Stimulated activated CD8-positive, alpha-beta memory T cell treated with anti-CD3 and anti-CD28 coated beads, Interleukin-4, amount 100 ng/mL, for 24 hours (primary cell): ENCODE data around the gene NIPAL4.

Experiments
- DNase-seq: peaks from one replicate; pipeline ENCODE4 v3.0.0-alpha.2; 2020; ENCODE audit warnings: low read depth

NIPAL4 gene

DNA sequence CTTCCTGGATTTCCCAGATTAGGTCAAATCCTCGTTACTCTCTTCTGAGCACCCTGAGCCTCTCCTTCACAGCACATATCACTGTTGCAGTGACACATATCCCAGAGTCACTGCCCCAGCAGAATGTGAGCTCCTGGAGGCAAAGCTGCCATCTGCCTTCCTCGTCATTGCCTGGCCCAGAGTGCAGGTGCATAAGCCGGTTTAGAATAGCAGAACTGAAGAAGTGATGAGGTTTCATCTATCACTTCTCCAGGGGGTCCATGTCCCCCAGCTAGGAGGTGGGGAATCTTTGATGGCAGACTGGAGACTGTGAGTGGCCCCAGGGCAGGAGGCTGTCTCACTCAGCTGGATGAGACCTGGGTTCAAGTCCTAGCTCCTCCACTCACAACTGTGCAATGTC lies 25.8 kb downstream of the NIPAL4 start:
- DNase-seq: no peak

DNA sequence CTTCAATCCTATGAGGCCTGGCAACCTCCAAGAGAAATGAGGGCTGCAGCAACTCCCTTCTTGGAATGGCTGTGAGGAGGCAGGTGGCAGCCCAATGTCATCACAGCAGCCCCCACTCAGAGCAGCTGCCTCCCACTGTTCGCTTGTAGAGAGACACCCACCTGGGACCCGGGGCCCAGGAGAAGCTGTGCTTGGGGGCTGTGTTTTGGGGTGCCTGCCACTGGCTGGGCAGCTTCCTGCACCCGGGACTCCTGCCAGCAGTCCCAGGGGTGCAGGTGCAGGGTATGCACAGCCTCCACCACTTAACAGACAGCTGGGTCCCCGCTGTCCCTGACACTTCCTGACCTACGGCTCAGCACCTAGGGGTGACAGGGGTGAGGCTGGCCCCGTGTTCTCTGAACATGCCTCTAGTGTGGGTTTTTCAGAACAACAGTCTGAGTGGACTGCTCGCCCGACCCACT lies 26.2 kb downstream of the NIPAL4 start:
- no peak for DNase-seq

DNA sequence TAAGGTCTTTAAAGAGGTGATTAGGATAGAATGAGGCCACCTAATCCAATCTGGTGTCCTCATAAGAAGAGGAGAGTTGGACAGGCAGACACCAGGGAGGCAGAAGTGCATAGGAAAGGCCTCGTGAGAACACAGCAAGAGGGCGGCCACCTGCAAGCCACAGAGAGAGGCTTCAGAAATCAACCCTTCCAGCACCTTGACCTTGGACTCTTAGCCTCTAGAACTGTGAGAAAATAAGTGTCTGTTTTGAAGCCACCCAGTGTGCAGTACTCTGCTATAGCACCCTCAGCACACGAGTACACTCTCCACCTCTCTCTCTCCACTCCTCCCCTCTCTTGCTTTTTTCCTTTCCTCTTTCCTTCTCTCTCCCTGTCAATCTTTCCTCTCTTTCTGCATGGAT lies 26.8 kb downstream of the NIPAL4 start:
- DNase-seq: no peak

DNA sequence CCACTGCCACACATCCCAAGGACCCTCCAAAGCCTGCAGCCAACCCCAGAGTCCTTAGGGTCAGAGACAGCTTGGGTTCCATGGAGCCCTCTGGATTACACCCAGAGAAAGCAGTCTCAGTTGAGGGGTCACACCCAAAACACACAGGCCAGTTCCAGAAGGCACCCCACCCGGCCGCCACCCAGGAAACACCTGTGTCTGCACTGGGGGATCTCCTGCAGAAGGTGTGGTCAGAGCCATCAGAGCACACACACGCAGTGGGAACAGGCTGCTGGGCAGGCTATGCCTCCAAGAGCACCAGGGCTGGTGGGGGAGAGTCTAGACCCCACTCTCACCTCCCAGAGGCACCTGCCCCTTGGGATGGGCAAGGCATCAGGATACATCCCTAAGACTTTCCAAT lies 27.3 kb downstream of the NIPAL4 start:
- DNase-seq: no peak

DNA sequence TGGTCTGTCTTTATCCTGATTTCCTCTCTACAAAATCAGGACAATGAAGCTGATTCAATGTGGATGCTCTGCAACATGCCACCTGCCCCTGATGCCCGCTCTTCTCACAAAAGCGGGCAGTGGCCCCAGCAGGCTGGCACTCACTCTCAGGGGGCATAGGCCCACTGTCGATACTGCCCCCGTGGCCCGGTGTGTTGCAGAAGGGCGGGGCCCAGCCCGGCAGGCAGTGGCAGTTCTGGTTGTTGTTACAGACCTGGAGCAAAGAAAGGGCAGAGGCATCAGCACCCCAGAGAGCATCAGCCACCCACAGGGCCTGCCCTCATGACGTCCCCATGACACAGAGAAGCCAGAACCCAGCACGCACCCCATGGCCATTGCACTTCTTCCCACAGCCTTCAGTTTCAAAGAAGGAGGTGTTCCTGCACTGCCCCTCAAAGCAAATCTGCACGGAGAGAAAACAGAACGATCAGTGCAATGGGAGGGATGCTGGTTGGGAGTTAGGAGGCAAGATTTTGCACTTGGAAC lies 31.5 kb downstream of the NIPAL4 start:
- DNase-seq: no peak

DNA sequence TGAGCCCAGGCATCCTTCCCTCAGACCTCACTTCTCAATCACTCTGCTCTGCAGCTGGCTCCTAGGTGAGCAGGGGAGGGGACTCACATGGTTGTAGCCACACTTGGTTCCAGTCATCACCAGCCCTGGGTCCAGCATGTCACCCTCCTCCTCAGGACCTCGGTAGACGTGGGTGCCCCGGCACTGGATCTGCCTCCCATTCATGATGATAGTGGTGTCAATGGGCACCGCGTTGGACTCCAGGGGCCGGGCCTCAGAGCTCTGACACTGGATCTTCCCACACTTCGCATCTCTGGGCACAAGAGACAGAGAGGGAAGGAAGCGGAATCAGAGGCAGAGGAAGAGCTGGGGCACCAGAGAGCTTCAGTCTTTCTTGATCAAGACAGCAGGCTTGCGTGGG lies 32.9 kb downstream of the NIPAL4 start:
- no peak for DNase-seq

DNA sequence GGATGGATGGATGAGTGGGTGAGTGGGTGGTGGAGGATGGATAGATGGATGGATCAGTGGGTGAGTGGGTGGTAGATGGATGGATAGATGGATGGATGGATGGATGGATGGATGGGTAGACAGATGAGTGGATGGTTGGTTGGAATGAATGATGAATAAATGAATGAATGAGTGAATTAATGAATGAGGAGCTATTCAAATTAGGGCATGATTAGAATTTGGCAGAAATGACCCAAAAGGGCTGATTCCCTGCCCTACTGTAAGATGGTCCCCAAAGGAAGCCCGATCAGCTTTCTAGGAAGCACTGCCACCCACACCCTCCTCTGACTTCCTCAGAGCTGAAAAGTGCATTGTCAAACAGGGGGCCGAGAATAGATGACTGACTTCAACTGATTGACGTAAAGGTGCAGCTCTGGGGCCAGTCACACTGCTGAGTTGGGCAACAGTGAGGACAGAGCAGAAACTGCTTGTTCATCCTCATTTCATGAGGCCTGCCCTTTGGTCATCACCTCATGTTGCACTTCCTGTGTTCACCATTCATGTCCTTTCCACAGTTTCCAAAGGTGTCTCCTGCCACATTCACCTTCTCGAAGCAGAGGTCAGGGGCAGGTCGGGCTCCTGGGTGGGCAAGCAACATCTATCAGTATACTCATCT lies 34.3 kb downstream of the NIPAL4 start:
- DNase-seq: no peak

DNA sequence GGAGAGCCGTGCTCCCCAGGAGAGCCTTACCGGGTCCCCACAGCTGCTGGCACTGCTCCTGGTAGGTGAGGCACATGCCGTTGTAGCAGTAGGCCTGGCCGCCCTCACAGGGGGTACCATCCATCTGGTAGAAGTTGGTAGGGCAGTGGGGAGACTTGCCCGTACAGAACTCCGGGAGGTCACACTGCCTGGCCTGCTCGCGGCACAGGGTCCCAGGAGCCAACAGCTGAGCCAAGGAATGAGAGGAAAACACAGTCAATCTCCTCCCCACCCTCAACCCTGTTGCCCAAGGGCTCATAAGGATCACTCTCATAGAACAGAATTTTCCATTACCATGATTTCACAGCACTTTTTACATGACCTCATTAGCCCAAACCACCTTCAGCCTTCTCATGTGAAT lies 36.9 kb downstream of the NIPAL4 start:
- DNase-seq: no peak

DNA sequence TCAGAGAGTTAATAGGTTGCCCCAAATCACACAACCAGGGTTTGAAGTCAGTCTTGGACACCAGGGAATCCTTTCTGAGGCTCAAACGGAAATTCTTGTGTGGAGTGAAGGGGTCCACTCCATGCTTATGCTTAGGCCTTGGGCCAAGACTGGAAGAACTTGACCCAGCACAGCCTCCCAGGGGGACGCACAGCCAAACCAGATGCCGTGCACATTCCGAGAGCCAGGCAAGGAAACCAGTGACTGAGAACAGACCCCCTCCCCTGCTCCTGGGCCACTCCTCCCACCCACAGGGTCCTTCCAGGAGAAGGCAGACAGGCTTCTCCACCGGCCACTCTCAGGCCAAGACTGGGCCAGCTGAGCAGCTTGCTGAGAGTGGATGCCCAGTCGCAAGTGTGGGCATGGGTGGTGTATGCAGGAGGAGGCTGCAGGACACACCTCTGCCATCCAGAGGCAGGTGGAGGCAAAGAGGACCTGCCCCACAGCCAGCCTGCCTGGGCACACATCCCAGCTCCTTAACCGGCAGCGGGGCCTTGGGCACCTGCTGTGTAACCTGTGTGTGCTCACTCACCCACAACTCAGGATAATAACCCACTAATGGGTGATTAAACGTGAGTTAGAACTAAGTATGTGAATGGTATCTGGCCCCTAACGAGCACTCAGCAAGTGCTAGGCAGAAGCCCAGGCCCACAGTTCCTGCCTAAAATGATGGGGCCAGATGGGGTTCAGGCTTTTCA lies 38.0 kb downstream of the NIPAL4 start:
- no peak for DNase-seq

DNA sequence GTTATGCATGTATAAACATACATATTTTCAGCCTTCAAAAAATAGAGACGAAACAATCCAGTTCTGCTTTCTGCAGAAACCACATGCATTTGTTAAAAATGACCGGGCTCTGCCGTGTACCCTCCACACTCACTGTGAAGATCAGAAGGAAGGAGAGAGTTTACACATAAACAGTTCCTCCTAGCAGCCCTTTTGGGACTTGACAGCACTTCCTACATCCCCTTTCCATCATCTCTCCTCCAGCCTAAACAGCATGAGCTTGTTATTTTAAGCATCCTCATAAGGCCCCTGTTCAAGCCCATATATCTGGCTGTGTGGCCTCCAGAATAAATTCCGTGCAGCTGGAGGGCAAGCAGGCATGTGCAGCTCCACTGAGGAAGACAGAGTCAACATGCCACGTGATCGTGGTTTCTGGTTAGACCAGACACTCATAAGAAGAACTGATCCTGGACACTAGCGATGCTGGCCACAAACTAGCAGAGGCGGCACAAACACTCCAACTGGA lies 42.2 kb downstream of the NIPAL4 start:
- DNase-seq: no peak

DNA sequence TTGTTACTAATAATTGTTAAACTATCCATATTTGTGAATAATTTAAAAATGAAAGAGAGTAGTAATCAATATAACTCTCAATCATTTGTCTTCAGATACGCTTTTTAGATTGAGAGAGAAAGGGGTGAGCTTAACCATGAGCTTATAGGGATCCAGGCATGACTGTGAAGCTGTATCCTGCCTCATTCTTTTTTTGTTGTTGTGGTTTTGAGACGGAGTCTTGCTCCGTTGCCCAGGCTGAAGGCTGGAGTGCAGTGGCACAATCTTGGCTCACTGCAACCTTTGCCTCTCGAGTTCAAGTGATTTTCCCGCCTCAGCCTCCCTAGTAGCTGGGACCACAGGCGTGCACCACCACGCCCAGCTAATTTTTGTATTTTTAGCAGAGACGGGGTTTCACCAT lies 44.0 kb downstream of the NIPAL4 start:
- DNase-seq: no peak

DNA sequence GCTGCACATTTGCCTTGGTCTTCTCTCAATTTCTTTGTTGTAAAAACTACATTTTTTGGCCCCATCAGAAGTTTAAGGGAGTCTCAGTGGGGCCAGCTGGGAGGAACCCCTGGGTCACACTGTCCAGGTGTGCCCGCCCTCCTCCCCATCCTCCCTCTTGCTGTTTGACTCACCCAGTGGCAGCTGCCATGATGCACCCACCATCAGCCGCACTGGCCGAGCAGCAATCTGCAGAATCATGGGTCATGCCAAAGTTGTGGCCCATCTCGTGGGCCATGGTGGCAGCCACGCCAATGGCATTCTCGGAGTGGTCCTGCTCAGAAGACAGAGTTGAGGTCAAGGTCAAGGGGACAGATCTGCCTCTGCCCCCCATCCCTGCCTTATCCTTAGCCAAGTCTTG lies 45.5 kb downstream of the NIPAL4 start:
- DNase-seq: no peak

DNA sequence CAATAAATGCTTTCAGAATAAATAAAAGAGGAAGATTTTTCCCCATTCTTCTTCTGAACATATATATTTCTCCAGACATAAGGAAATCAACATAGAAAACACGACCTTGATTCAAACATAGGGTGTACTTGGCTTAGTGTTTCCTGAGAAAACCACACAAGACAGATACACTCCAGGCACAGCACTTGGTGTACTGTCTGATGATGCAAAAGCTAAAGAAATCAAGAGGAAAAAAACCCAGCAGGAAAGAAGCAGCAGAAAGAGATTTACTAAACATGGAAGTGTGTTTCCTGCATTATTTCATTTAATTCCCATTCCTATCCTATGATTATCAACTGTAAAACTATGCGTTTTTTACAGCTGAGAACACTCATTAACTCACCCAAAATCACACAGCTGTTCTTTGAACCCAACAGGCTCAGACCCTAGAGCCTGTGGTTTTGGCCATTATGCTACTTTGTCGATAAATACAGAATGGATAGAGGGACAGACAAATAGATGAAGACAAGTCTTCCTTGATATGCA lies 46.1 kb downstream of the NIPAL4 start:
- no peak for DNase-seq

DNA sequence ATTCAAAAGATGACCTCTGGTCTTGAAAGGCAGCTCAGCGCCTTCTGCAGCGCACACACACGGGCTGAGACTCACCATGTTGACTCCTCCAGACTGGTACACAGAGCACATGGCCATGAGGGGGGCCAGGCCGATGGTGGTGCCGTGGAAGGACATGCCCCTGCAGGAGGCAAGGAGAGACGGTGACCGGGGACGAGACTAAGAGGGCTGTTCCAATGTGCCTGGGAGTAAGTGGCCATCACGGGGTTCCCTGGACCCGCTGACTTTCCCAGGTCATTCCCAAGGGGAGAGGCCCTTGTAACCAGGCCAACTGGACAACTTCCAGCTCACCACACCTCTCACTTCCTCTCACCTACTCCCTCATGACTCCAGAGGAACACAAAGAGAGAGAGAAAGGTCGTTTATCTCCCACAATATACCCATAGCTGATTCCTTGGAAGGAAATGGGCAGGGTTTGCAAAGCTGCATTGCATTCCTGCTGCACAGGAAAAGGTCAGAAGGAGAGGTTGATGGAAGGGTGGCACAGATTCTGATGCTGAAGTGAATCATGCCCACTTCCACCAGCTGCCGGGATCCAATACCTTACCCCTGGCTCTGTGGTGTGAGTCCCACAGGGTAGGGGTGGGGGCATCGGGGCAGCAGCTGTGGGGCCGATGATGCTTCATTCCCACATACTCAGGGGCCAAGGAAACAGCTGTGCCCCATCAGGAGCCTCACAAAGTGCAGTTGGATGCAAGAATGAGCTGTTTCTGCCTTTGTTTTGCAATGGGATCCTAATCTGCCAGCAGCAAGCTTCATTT lies 47.2 kb downstream of the NIPAL4 start:
- no peak for DNase-seq

DNA sequence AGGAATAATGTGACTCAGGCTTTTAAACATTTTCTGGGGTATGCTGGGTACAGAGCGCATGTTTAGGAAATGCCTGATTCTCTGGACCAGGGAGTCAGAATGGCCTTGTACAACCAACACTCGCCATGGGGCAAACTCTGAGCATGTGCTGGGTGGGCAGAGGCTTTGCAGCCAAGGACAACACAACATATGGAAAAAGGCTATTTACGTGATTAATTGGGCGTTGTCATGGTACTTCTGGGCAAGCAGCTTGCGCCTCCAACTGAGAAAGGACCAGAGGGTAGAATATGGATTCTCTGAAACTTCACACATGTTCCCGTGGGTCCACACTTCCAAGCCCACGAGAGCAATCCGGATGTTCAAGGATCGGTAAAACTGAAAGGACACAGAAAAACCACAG lies 49.1 kb downstream of the NIPAL4 start:
- DNase-seq: no peak

DNA sequence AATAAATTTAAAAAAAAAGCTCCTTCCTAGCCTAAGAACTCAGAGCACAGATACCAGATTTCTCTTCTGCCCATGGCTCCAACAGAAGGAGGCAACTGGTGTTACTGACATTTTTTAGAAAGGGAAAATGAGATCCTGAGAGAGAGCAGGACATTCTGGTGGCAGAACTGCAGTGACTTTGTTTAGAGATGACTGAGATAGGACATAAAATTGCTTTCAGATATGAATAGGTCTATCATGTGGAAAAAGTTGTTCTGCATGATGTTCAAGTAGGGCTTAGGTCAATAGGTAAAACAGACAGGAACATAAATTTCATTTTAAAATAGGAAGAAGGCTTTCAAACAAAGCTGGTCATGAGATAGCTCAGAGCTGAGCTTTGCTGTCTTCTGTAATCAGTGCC lies 49.6 kb downstream of the NIPAL4 start:
- DNase-seq: no peak

DNA sequence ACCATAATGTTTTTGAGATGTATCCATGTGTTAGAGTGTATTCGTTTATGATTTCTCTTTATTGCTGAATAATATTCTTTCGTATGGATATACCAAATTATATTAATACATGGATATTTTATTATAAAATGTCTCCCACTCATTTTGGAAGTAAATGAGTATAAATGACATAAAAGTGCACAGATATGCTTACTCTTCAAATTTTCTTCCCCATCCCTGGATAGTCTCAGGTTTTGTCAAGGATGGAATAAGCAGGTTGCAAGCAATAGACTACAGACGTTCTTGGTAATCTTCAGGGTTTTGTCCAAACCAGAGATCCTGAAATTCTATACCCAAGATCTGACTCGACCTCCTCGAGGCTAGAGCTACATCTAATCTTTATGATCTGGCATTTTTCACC lies 50.7 kb downstream of the NIPAL4 start:
- no peak for DNase-seq

DNA sequence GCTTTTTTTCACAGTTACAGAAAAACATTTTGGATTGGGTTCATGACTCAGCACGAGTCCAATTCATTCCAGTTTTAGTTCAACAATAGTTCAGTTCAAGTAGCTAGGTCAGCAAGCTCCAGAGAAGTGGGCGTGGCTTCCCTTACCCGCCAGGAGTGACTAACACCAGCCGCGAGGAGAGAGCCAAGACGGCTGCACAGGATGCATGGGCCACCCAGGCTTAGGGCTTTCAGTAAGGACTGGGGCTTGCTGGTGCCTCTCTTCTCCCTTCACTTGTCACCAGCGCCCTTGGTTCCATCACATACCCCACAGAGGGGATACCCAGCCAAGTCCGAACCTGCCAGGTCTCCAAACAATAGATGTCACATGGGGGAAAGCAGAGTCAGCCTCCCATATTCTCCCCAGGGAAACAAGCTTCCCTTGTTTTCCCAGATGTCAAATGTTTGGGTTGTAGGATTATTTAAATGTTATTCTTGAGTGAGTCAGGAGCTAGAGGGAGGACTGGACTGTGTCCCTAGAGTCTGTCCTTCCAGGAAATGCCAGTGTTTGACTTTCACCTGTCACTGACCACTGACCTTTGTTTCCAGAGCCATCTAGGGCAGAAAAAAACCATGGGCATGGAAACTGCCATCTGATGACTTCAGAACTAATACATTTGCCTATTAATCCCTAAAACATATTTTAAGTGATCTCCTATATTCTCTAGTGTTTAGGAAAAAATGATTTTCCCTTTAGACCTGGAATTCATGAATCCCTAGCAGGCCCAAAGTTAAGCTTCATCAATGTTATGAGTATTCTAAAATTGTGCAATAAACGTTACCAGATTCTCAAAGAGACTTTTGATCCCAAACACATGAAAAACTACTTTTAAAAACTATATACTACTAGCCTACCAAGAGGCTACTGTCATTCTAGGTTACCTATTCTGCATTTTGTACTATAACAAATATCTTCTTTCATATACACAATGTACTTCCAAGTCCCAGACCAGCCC lies 51.9 kb downstream of the NIPAL4 start:
- DNase-seq: no peak

DNA sequence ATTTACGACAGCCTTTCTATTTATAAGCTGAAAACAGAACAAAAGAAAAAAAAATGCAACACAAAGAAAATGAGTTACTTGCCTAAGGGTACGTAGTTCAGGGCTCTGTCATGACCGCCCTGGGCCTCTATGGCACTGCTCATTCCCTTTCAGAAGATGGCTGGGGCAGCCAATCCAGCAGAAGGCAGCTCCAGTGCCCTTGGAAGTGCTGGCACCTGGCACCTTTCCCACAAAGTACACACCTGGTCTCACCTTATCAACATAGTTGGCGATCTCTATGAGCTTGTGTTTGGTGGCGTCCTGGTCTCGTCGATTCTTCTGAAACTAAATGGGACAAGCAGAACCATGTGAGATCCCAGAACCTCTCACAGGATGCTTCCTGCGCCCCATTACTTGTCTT lies 53.2 kb downstream of the NIPAL4 start:
- DNase-seq: no peak

DNA sequence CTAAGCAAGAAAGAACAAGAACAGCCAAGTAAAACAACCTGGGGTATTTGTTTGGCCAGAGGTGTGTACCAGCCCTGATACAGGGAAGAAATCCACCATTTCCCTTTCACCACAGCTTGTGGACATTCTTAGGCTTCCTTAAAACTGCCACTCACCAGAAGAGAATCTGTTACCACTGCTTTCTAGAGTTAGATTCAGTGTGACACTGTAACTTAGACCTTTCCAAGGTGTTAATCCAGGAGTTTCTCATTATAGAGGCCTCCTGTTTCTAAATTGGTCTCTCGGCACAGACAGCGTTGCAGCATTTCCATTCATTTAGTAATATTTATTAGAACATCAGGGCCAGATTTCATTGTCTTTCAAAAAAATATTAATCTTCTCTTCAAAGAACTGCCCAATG lies 55.0 kb downstream of the NIPAL4 start:
- no peak for DNase-seq

DNA sequence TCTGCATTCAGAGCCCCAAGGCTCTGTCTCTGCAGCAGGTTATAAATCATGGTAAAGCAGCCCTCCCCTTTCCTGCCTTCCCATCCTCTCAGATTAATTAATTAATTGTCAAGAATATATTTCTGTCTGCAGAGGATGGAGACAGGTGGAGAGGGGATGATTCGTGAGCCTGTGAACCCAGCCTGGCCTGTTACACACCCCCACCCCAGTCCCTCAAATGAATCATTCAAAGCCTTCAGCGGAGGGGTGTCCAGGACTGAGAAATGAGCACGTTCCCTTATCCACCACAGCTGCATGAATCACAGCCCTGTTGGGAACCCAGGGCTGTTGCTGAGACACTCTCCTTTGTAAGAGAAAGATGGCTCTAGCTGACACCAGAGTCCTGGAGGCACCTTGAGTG lies 56.0 kb downstream of the NIPAL4 start:
- no peak for DNase-seq
